Inflammatory macrophage (primary cell): Measurements from ENCODE around the gene RAC3.

Experiments
- DNase-seq, 2 donors: peaks; one replicate each; pipeline ENCODE4 v3.0.0-alpha.2; 2020 to 2022

The RAC3 gene

DNA sequence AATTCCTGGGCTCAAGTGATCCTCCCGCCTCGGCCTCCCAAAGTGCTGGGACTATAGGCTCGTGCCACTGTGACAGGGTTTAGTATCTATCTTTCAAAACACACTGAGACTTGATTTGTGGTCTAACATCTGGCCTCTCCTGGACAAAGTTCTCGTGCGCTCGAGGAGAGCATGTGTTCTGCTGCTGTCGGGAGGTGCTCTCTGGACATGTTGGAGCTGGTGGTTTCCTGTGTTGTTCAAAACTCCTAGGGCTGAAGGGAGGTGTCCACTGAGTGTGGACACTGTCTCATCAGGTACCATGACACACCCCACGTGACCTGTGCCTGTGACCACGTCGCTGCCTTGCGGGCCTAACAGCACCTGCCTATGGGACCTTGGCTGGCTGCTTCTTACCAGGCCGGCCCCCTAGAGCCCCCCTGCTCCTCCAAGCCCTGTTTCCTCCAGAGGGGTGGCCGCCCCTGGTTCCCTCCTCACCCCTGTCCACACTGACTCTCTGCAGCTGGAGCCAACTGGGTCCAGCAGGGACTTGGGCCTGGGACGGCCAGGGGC is 14.5 kb downstream of the RAC3 start:
- DNase-seq, result no peak

DNA sequence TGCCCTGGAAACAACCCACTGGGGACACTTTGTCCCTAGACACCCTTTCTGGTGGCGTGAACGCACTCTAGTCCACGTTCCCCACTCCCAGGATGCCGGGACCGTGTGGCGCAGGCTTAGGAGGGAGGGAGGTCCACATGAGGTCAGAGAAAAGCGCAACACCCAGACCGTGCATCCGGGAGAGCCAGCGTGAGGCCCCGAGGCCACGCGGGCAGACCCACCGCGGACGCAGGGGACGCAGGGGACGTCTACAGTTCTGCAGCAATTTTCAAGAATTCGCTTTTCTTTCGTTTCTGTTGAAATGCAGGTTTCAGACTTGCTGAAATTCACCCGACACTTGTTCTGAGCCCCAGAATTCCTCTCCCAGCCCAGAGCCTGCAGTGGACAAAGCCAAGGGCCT is 15.4 kb downstream of the RAC3 start:
- DNase-seq, result no peak

DNA sequence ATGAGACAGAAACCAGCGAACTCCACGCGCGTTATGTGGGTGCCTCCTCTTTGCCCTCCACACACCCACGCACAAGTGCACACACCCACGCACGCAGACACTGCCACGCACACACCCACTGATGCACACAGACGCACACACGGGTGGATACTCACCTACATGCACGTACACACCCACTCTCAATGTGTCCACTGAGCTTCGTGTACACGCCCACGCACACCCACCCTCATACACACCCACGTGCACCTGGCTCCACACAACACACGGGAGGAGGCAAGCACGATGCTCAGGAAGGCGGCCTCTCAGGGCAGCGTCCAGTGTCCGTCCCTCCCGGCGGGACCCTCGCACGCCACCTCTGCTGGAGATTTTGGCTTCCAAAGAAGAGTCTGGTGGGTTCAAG is 15.9 kb downstream of the RAC3 start:
- DNase-seq, result no peak

DNA sequence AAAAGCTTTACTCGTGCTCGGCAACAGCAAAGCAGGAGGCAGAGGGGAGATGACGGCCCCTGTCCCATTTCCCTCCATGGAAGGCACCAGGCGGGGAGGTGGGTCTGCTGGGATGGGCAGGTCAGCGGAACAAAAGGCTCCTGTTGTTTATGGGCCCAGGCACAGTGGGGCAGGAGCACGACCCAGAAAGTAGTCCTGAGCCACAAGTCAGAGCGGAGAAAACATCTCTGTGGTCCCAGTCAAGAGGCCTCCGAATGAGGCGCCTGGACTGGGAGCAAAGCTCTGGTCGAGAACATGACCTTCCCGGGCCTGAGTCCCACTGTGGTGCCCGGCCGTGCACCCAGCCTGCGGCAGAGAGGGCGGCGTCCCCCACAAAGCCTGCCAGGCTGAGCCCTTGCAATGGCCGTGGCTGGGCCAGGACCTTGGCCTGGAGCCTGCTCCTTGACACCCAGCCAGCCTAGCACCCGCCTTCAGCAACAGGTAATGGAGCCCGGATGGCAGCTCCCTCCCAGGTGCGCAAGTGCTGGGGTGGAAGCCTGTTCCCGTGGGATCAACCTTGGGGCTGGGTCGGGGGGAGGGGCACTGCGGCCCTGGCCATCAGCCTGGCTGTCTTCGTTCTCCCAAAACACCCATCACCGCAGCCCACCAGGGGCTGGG is 16.6 kb downstream of the RAC3 start:
- DNase-seq, result no peak

DNA sequence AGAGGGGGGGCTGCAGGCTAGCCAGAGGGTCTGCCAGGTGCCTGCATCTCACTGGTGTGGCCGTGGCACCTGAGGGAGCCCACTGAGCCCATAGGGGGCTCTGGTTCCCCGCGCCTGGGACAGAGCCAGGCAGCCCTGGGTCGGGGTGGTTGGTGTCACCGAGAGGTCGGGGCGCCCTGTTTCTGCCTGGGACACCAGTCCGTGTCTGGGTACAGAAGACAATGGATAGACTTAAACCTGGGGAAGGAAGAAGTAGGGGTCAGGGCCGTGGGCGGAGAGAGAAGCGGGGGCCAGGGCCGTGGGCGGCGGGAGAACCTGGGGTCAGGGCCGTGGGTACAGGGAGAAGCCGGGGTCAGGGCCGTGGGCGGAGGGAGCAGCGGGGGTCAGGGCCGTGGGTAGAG is 17.1 kb downstream of the RAC3 start:
- no peak for DNase-seq

DNA sequence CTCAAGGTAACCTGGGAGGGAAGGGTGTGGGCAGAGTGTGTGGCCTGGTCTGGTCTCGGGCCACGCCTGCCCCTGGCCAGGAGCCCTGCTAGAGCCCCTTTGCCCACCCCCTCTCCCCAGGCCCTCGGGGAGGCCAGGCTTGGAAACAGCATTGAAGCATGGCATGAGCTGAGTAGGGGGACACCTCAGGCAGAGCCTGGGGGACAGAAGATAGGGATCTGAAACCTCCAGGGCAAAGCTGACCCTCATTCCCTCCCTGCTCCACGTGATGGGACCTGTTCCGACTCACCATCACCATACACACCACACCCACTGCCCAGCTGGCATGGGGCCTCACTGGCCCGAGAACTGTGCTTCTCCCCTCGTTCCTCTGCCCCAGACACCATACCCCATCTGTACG is 17.6 kb downstream of the RAC3 start:
- no peak for DNase-seq

DNA sequence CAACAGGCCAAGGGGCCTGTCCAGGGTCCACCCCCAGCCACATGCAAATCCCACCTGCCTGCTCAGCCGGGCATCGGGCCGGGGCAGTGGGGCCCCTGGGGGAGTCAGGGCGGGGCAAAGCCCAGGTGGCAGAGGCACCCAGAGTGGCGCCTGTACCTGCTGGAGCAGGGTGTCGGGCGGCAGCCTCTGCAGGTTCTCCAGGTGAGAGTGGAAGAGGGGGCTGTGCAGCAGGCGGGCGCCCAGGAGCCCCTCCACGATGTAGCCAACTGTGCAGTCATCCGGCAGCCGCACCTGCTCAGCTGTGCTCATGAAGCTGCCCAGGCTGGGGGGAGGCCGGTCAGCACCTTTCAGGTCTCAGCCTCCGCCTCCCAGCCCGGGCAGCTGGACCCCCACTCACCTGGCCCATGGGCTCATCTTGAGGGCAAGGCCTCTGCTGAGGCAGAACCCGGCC is 18.1 kb downstream of the RAC3 start:
- no peak for DNase-seq

DNA sequence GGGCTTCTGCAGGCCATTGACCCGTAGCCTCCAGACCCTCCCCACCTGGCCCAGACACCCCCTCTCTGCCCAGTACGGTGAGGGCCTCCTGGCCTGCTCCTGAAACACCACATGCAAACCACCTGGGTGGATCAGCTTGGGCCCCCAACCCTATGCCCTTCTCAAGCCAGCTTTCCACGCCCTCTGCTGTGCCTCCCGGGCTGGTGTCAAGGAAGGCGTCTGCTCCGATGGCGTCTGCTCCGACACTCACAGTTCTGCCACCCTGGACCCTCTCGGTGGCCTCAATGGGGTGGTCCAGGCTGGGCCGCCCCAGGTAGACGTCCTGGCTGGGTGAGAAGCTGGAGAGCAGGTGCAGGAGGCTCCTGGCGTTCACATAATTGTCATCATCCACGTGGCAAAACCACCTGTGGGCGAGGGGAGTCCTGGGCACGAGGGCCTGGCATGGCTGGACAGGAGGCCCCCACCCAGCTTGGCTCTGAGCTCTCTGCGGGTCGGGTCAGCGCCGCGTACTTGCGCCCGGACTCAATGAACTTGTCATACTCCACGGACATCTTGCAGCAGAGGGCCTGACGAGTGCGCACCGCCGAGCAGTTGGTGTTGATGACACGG is 18.8 kb downstream of the RAC3 start:
- no peak for DNase-seq

DNA sequence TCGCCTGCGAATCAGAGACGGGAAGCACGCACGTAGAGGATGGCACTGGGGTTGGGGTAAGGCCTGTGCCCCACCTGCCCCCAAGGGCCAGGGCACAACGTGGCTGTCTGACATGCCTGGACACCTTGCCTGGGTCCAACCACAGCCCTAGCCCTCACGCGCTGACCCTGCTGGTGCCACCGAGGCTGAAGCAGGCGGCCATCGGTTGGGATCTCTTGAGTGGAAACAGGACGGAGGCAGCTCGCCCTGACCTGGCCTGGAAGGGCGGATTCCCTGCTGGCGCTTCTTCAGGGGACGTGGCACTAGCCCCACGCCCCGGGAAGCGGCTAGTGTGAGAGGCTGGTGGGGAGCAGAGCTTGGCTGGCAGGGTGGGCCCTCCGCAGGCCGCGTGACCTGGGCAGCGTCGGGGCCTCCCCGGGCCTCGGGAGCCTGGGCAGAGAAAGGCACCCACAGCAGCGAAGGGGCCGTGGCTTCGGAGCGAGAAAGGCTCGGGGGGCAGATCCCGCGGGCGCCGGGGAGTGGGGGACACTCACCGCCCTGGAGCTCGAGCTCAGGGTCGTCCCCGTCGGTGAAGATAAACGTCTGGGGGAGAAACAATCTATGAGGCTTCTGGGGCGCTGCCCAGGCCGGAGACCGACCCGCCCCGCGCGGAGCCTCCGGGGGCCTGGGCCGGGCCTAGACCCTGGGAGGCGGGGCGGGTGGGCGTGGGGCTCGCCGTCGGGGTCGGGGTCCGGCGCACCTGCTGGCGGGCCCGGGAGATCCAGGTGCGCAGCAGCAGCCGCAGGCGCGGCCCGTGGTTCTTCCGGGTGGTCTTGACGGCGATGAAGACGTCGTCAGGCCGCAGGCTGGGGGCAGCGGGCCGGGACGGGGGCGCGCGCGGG is 19.5 kb downstream of the RAC3 start:
- no peak for DNase-seq

DNA sequence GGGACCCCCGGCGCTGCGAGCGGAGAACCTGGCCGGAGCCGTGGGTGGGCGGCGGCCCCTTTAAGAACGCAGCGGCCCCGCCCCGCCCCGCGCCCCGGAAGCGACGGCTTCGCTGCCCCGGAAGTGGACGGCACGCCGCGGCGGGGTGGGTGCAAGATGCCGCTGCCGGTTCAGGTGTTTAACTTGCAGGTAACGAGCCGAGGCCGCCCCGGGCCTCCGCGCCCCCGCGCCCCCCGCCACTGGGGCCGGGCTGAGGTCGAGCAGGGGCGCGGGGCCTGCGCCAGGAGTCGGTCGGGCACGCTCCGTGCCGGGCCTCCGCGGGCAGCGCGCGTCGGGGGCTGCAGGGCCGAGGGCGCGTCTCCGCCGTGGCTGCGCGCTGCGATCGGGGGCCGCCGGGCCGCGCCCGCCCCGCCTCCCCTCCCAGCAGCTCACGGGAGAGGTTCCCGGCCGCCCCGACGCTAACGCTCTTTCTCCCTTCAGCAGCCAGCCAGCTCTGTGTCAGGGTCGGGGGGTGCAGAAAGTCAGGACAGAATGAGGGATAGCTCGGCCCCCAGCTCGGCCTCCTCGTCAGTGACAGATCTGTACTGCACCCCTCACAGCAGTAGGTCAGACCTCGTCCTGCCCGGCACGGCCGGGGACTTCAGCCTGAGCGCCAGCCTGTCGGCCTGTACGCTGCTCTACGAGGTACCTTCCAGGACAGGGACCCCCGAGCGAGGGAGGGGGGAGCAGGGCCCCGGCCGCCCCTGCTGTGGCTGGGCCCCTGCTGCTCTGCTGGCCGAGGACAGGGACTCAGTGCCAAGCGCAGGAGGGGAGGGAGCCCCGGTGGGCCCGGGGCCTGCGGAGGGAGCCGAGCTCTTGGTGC is 20.5 kb downstream of the RAC3 start, which contains the start of the genes GPS1 and RFNG:
TSS of gene GPS1 (plus strand) at position 123 of the 862 bp plus-strand sequence. CDS start at position 157, 34 bp downstream.
TSS of gene RFNG (minus strand) at position 36 of the 862 bp plus-strand sequence. CDS start 45 bp downstream, outside the sequence.
- DNase-seq, result peak; percentile 55 to 77

DNA sequence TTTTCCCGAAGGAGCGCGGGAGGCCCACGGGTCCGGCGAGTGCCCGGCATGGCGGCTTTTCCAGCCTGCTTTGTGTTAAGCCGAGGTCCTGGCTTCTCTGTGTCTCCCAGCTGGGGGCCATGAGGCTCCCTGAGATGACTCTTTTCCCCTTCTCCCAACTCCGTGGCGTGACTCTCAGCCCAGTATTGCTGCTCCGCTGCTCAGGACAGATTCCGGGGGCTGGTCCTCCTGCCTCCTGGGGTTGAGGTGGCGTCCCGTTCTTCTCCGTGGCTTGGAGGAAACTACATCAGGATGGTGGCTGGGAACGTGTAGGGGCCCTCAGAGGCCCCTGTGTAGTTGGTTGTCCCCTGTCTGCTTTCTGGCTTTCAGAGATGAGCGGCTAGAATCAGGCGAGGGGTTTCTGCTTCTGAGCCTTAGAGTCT is 21.2 kb downstream of the RAC3 start:
- DNase-seq, result no peak

DNA sequence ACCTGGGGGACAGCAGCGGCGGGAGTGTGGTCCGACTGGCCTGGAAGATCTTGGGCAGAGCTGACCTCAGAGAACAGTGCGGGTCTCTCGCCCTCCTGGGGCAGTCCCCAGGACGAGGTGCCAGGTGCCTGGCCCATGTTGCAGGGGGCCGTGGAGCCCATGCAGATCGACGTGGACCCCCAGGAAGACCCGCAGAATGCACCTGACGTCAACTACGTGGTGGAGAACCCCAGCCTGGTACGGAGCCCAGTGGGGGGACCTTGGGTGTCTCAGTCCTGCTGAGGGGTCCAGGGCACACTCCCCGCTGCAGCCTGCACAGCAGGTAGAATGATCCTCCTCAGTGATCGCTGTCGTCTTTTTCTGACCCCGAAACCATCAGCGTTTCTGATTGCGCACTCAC is 21.7 kb downstream of the RAC3 start:
- DNase-seq, result no peak

DNA sequence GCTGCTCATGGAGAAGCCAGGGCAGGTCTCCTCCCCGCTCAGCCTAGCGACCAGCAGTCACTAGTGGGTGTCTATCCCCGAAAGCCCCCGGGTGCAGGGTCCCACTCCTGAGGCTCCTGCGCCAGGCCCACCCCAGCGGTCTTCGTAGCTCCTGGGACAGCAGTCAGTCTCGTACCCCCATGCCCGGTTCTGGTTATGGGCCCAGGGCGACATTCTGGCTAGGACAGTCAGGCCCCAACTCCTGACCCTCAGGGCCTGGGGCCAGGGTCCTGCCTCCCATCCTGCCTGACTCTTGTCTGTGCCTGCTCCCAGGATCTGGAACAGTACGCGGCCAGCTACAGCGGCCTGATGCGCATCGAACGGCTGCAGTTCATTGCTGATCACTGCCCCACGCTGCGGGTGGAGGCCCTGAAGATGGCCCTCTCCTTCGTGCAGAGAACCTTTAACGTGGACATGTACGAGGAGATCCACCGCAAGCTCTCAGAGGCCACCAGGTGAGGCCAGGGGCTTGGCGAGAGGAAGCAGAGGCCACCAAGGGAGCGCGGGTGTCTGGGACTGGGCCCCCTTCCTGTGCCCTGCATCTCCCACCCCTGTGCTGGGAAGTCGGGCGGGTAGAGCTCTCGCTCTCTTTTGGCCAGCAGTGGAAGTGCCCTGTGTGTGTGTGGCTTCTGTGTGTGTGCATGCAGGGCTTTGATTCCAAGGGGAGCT is 22.2 kb downstream of the RAC3 start:
- DNase-seq, result no peak

DNA sequence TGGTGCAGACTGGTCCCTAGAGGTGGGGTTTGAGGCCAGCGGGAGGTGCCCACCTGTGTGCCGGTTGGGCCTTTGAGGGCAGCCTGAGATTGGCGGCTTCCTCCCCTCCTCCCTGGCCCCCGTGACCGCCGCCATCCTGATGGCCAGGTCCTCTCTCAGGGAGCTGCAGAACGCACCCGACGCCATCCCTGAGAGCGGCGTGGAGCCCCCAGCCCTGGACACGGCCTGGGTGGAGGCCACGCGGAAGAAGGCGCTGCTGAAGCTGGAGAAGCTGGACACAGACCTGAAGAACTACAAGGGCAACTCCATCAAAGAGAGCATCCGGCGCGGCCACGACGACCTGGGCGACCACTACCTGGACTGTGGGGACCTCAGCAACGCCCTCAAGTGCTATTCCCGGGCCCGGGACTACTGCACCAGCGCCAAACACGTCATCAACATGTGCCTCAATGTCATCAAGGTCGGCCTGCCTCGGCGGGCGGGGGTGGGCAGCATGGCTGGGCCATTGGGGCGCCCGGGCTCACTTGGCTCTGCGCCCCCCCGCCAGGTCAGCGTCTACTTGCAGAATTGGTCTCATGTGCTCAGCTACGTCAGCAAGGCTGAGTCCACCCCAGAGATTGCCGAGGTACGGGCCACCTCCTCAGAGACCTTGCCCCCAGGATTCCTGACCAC is 23.0 kb downstream of the RAC3 start:
- DNase-seq, result no peak

DNA sequence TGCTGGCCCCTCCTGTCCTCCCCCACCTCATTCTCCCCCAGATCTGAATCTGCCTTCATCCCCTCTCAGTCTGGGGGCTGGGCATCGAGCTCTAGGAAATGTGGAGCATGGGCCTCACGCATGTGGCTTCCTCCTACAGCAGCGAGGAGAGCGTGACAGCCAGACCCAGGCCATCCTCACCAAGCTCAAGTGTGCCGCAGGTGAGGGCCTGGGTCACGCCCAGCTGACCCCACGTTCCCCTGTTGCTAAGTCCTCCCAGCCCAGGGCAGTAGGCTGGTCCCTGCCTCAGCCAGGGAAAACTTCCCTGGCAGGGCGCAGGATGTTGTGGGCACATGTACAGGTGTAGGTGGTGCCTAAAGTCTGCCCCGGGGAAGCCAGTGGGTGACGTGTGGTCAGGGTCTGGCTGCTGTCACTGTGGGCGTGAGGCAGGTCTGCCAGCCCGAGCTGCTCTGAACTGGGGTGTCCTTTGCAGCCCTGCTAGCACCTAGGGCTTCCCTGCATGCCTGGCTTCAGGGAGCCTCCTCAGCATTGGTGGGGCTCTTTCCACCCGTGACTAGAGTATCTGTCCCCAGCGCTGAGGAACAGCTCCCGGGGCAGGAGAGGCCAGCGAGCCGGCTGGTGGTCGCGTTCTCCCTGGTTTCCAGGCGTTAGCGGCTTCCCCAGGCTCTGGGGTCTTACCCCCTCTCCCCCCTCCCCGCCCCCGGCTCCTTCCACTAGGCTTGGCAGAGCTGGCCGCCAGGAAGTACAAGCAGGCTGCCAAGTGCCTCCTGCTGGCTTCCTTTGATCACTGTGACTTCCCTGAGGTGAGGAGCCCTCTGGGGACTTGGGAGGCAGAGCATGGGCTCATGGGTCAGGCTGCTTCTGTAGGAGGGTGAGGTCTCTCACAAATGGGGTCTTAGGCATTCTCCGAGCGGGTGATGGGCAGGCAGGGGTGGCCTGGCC is 23.8 kb downstream of the RAC3 start:
- DNase-seq, result no peak

DNA sequence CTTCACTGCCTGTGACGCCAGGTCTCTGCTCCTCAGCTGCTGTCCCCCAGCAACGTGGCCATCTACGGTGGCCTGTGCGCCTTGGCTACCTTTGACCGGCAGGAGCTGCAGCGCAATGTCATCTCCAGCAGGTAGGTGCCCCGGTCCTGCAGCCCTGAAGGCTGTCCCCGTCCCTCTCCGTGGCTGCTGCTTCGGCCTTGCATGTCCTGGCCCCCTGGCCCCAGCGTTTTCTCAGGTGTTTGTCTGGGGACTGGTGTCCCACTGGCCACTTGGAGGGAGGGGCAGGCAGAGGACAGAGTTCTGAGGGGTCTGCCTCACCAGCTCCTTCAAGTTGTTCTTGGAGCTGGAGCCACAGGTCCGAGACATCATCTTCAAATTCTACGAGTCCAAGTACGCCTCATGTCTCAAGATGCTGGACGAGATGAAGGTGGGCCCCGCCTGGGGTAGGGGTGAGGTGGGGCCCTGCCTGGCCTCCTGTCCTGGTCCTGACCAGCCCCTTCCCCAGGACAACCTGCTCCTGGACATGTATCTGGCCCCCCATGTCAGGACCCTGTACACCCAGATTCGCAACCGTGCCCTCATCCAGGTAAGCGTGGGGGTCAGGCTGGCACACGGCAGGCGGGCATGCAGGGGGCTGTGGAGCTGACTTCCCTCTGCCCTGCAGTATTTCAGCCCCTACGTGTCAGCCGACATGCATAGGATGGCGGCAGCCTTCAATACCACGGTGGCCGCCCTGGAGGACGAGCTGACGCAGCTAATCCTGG is 24.7 kb downstream of the RAC3 start:
- no peak for DNase-seq

DNA sequence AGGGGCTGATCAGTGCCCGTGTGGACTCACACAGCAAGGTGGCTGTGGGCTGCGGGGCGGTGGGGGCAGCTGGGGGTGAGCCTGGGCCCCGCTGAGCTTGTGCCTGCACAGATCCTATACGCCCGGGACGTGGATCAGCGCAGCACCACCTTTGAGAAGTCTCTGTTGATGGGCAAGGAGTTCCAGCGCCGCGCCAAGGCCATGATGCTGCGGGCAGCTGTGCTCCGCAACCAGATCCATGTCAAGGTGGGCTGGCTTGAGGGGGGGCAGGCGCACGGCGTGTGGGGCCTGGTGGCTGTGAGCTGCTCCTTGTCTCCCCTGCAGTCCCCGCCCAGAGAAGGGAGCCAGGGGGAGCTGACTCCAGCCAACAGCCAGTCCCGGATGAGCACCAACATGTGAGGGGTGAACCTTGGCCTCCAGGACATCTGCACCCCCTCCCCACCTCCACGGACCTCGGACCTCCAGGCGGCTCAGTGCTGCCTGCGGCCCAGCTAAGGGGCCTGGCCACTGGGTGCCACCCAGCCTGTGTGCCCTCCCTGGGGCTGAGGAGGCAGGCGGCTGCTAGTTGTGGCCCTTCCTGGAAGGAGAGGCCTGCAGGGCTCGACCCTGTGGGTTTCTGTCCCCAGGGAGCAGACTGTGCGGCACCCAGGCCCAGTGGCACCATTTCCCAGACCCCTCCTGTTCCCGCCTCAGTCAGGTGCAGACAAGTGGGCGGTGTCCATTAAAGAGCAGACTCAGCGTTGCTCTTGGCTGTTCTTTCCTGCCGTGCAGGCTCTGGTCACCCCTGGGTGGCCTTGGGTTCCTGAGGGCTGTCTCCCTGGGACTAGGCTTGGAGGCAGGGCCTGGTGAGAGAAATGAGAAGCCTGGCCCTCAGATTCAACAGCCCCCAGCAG is 25.5 kb downstream of the RAC3 start:
- no peak for DNase-seq
